ENCODE results near the gene PKHD1. TPM values are rescaled to one million over a fixed set of nuclear protein-coding genes. Genes with fewer than 3 reads are reported as not detected.

Gene PKHD1
- total RNA-seq, 6 experiments from 2014 or later, result 1.2 to 3.0 (median 2.3) TPM

DNA sequence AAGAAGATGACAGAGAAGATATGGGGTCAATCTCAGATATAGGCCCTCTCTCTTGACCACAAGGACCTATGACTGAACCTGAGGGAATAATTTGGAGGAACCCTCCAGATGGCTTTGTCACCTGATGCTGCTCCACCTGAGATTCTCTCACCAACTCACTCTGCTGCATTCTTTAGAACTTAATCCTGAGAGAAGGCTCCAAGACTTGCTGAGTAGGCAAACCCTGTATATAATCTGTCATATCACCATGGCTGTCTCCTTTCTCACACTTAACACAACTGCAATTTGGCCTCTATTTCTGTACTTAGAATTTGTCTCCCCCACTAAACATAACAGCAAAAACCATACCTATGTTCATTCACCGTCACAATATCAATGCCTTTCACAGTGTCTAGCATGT is 172.3 kb downstream of the PKHD1 start:
- no peak for DNase-seq
- WGBS (ENCODE audit: insufficient coverage, low coverage, low lambda C conversion rate, missing lambda C conversion rate), result 73% methylated on average over 1 of the region's 1 CpG
- no peak for ATAC-seq

GRCh38 chr6:51913265-51913664 is 174.1 kb downstream of the PKHD1 start:
- no peaks in the 10 kb centered on the region for H3K4me1 ChIP-seq
- WGBS (ENCODE audit: insufficient coverage, low coverage, low lambda C conversion rate, missing lambda C conversion rate), result 32% methylated on average over 2 of the region's 2 CpGs
- H3K27me3 ChIP-seq, result no peaks in the 10 kb centered on the region
- no peaks in the 10 kb centered on the region for H3K9me3 ChIP-seq
- ATAC-seq (no peak), DNase-seq (no peak)
- H3K36me3 ChIP-seq, result no peaks in the 10 kb centered on the region
- TF ChIP-seq CTCF (IDR thresholded peaks at IDR 0.05), result no peak
- H3K27ac ChIP-seq, result no peak overlapping the region
- intact Hi-C loops (cut with DNase I), result no loop called here
- H3K4me3 ChIP-seq, result no peak overlapping the region

More for the DNA sequence above, 172.3 kb downstream of the PKHD1 start:
- no peaks in the 10 kb centered on the region for H3K36me3 ChIP-seq
- no peaks in the 10 kb centered on the region for H3K9me3 ChIP-seq
- no peaks in the 10 kb centered on the region for H3K27me3 ChIP-seq
- no peak overlapping the region for H3K27ac ChIP-seq
- no peaks in the 10 kb centered on the region for H3K4me1 ChIP-seq
- TF ChIP-seq CTCF (IDR thresholded peaks at IDR 0.05), result no peak
- TF ChIP-seq POLR2A (IDR thresholded peaks at IDR 0.05), result no peak
- no peak overlapping the region for H3K4me3 ChIP-seq
- intact Hi-C loops (cut with DNase I), result no loop called here

DNA sequence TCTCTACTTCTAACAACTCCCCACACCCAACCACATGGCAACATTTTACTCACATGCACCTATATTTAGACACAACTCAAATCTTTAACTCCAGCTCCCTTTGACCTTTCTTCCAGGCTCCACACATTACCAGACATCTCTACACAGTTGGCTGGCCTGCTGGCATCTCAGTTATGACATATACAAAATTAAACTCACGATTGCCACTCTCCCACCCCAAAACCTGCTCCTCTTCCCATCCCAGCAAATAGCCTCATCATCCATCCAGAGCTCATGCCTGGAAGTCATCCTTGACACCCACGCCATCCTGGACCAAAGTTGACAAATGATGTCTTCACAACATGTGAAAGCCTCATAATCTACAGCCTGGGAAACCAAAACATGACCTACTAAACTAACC is 176.6 kb downstream of the PKHD1 start:
- DNase-seq (no peak), ATAC-seq (no peak)
- Histone ChIP-seq H3K27ac (no peak overlapping the region), H3K27me3 (no peaks in the 10 kb centered on the region), H3K36me3 (no peaks in the 10 kb centered on the region), H3K9me3 (no peaks in the 10 kb centered on the region), H3K4me1 (no peaks in the 10 kb centered on the region), H3K4me3 (no peak overlapping the region)
- intact Hi-C loops (cut with DNase I), result no loop called here
- TF ChIP-seq CTCF (IDR thresholded peaks at IDR 0.05) (no peak), POLR2A (IDR thresholded peaks at IDR 0.05) (no peak)
- whole genome bisulfite sequencing (ENCODE audit: insufficient coverage, low coverage, low lambda C conversion rate, missing lambda C conversion rate), result 74% methylated on average over 2 of the region's 2 CpGs

DNA sequence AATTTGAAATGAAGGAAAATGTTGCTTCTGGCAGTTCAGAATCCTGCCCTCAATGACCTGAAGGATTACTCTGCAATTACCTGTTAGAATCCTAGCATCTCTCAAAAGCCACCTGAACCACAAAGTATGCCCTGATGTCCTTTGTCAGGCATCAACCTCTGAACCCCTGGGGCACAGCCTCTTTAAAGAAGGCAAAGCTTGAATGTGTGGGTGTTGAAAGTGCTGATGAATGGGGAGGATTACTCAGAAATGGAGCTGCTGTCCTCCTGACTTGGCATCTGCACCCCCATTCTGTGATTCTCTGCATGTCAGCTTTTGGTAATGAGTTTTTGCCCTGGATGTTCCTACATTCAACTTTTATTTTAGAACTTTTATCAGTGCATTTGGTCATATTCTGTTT is 179.2 kb downstream of the PKHD1 start:
- Histone ChIP-seq H3K4me1 (no peaks in the 10 kb centered on the region), H3K4me3 (no peak overlapping the region), H3K9me3 (no peaks in the 10 kb centered on the region), H3K27me3 (no peaks in the 10 kb centered on the region), H3K36me3 (no peaks in the 10 kb centered on the region), H3K27ac (no peak overlapping the region)
- ATAC-seq (no peak), DNase-seq (no peak)
- intact Hi-C loops (cut with DNase I), result no loop called here
- no peak for TF ChIP-seq POLR2A (IDR thresholded peaks at IDR 0.05)
- no peak for TF ChIP-seq CTCF (IDR thresholded peaks at IDR 0.05)
